DMS114 treated with DMSO at 0.1 percent for 48 hours (cell line): Measurements from ENCODE around the gene KHDC4.
"Not testable (repeated sequence)": the region's sequence is repeated elsewhere in the genome, so short reads cannot be mapped to it uniquely, and the experiment has no call there.

Experiments
- DNase-seq: peaks from one replicate; lab custom pipeline; 2025; ENCODE audit not compliant: unreplicated experiment; lab: John Stamatoyannopoulos, UW

KHDC4 gene

DNA sequence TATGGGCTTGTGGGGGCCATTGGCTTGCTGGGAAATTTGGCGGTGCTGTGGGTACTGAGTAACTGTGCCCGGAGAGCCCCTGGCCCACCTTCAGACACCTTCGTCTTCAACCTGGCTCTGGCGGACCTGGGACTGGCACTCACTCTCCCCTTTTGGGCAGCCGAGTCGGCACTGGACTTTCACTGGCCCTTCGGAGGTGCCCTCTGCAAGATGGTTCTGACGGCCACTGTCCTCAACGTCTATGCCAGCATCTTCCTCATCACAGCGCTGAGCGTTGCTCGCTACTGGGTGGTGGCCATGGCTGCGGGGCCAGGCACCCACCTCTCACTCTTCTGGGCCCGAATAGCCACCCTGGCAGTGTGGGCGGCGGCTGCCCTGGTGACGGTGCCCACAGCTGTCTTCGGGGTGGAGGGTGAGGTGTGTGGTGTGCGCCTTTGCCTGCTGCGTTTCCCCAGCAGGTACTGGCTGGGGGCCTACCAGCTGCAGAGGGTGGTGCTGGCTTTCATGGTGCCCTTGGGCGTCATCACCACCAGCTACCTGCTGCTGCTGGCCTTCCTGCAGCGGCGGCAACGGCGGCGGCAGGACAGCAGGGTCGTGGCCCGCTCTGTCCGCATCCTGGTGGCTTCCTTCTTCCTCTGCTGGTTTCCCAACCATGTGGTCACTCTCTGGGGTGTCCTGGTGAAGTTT is 7.8 kb upstream of the KHDC4 start:
- no peak for DNase-seq

DNA sequence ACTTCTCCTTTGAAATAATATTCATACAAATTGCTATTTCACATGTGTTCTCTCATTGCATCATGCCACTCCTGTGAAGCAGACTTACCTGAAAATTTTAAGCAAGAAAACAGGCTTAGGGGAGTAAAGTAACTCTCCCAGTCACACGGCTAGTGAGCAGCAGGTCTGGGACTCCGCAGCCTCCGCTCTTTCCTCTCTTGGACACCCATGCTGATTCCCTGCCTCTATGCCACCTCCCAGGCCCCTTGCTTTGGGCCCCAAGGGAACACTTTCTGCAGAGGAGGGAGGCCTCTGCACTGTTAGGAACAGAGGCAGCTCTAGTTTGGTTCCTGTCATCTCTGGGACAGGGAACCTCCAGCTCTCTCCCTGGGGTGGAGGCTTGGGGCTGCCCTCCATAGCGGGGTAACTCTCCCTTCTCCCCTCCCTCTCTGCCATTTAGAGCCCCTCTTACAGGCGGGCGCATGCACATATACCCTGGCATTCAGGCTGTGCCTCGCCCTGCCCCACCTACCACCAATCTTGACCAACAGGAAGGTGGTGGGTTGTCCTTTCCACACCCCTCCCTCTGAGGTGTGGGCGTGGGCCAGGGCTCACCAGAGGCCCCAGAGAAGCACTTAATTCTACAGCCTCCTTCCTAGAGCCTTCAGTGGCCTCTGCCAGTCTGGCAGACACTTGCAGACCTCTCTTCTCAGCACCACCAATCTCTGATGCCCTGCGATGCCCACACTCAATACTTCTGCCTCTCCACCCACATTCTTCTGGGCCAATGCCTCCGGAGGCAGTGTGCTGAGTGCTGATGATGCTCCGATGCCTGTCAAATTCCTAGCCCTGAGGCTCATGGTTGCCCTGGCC is 7.0 kb upstream of the KHDC4 start, which contains the start of gene RXFP4:
TSS of gene RXFP4 (plus strand) at position 646 of the 852 bp plus-strand sequence. CDS start at position 718, 72 bp downstream.
- DNase-seq: no peak

DNA sequence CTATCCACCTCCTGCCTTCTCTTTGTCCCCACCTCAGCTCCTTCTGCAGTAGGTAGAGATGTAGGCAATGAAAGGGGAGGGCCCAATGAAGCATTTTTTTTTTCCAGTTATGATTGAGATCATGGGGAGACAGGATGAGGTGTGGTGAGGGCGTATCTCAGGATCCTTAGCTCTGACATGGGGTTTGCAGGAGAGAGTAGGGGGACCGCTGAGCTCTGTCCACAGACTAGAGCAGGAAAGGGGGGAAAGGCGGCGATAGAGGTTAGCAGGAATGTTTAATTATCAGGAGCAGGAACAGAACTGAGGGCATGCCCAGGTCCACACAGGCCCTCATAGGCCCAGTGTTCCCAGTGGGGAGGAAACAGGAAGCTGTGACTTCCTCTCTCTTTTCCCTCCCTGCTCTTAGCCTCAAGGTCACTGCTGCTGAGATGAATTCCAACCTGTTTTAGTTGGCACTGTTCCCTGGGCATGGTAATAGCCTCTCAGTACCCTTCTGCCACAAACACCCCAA is 6.3 kb upstream of the KHDC4 start:
- DNase-seq: no peak

- peak; percentile 86 for DNase-seq
Measured at GRCh38 chr1:155938220-155938627, 4.0 kb upstream of the KHDC4 start.

DNA sequence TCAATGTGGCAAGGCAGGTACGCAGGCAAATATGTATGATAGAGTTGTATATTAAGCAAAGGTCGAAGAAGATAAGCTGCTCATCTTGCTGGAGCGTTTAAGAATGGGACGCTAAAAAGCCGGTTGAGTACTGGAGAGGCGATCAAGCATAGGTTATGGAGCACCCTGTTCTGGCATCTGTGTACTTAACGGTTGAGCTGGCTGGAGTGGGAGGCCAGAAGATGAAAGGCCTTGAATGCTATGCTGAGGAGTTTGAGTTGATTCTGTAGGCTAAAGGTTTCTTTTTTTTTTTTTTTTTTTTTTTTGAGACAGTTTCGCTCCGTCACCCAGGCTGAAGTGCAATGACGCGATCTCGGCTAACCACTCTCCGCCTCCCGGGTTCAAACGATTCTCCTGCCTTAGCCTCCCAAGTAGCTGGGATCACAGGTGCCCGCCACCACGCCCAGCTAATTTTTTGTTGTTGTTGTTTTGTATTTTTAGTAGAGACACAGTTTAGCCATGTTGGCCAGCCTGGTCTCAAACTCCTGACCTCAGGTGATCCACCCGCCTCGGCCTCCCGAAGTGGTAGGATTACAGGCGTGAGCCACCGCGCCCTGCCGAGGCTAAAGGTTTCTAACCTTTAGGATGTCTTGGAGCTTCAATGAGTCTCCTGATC is 850 bp upstream of the KHDC4 start:
- DNase-seq: peak; percentile 63

- no peak for DNase-seq
Measured at GRCh38 chr1:155933591-155934096, 569 bp downstream of the KHDC4 start.

GRCh38 chr1:155932487-155932886 is 1.7 kb downstream of the KHDC4 start:
- no peak for DNase-seq

GRCh38 chr1:155932081-155932480 is 2.1 kb downstream of the KHDC4 start:
- no peak for DNase-seq

DNA sequence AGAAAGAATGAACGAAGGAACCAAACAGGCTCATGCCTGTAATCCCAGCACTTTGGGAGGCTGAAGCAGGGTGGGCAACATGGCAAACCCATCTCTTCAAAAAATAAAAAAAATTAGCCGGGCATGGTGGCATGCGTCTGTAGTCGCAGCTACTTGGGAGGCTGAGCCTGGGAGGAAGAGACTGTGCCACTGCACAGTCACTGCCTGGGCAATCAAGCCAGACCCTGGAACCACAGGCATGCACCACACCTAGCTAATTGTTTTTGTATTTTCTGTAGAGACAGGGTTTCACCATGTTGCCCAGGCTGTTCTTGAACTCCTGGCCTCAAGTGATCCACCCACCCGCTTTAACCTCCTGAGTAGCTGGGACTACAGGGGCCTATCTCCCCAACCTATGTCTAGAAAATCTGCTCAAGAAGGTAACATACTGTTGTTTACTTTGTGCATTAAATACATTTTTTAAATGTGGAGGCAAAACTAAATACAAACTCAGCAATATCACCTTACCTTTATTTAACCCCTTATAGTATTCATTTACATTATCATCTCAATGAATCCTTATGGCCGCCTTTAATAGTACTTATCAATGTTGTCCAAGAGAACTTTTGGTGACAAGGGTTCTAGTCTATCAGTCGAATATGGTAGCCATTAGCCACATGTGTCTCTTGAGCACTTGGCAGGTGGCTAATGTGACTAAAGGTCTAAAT is 2.7 kb downstream of the KHDC4 start:
- no peak for DNase-seq

DNA sequence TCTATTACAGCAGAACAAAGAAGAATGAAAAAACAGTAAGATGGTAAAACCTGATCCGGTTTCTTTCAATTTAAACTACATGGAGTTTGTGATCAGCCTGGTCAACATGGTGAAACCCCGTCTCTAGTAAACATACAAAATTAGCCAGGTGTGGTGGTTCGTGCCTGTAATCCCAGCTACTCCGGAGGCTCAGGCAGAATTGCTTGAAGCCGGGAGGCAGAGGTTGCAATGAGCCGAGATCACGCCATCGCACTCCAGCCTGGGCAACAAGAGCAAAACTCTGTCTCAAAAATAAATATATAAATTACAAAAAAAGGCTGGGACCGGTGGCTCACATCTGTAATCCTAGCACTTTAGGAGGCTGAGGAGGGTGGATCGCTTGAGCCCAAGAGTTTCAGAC is 3.5 kb downstream of the KHDC4 start:
- not testable (repeated sequence) for DNase-seq

- no peak for DNase-seq
Measured at GRCh38 chr1:155929057-155929456, 5.2 kb downstream of the KHDC4 start.

GRCh38 chr1:155925506-155925905 is 8.7 kb downstream of the KHDC4 start:
- DNase-seq: no peak

- DNase-seq: no peak
Measured at GRCh38 chr1:155920717-155921116, 13.5 kb downstream of the KHDC4 start.

DNA sequence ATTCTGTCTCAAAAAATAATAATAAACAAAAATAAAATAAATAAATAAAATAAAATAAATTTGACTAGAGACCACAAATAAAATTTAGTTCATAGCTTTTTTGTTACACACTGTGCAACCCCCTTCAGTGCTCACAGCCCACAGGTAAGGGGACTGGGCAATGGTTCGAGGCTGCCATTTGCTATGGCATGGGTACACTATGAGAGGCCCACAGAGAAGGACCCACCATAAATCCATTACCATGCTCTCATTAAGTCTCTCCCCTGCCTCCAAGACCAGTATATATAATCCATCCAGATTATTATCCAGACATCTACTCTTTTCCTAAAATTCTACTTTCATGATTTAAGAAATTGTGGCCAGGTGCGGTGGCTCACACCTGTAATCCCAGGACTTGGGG is 14.4 kb downstream of the KHDC4 start:
- no peak for DNase-seq

DNA sequence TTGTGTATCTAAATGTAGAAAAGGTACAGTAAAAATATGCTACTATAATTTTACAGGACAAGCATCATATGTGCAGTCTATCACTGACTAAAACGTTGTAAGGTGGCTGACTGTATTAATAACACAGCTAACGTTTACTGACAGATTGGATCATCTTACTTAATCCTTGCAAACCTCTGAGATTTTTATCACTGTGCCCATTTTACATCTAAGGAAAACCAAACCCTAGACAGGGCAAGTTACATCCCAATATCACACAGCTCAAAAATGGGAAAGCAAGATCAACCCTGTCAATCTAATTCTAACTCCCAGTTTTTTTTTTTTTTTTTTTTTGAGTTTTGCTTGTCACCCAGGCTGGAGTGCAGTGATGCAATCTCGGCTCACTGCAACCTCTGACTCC is 15.6 kb downstream of the KHDC4 start:
- no peak for DNase-seq

GRCh38 chr1:155913969-155914757 is 20.1 kb downstream of the KHDC4 start:
- DNase-seq: no peak

GRCh38 chr1:155912056-155912536 is 22.1 kb downstream of the KHDC4 start:
- no peak for DNase-seq

DNA sequence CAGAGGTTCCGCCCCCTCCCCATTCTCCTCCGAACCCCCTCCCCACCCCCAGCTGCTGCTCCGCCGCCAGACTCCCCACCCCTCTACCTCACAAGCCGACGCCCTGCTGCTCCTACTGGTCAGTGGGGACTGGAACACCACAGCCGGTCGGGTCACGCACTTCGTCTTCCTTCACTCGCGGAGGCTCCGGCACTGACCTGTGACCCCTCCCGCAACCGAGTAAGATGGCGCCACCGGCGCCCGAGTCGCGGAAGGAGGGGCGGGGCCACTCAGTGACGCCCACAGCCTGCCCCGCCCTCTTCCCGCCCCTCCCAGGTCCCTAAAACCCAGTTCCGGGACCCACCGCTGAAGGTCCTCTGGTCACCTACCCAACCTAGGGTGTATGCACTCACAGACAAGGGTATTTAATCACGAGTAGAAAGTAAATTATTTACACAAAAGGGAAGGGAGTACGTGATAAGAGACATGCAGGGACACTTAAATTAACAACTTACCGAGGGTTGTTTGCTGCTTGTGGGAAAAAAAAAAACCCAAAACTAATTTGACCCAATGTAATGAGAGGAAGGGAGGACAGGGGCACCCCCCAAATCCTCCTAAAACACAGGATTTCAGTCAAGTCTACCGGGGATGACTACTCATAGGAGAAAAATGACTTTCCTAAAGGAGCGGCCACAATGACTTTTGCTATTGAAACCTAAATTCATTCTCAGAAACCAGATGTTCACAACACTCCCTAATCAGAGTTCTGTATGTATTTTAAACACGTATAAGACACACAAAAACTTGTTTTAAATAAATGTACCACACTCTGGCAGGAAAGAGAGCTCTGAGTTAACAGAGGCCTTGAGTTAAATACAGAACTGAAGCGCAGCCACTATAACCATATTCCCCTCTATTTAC is 22.8 kb downstream of the KHDC4 start, which contains the start of gene RIT1:
TSS of gene RIT1 (minus strand) at position 194 of the 900 bp plus-strand sequence. CDS start 588 bp downstream, outside the sequence.
- peak; percentile 78 for DNase-seq
